ENCODE results near the gene USP40. TPM values are rescaled to one million over a fixed set of nuclear protein-coding genes. Genes with fewer than 3 reads are reported as not detected.

The USP40 gene
- total and polyA plus RNA-seq, 2 experiments from 2014 or later, result 20.4 to 25.9 TPM

DNA sequence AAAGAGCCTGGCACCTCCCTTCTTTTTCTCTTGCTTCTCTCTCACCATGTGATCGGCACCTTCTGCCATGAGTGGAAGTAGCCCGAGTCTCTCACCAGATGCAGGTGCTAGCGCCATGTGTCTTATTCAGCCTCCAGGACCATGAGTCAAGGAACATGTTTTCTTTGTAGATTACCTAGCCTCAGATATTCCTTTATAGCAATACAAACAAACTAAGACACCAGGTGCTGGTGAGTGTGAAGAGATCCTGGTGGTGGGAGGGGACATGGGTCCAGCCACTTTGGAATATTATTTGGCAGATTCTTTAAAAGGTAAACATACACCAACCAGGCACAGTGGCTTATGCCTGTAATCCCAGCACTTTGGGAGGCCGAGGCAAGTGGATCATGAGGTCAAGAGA is 5.9 kb upstream of the USP40 start:
- WGBS (ENCODE audit: low lambda C conversion rate, missing lambda C conversion rate), result 87% methylated on average over 4 of the region's 4 CpGs
- no peak for TF ChIP-seq EZH2phosphoT487 (IDR thresholded peaks at IDR 0.05; ENCODE audit: low read depth, severe bottlenecking, unreplicated experiment)
- TF ChIP-seq, protein P1, sequence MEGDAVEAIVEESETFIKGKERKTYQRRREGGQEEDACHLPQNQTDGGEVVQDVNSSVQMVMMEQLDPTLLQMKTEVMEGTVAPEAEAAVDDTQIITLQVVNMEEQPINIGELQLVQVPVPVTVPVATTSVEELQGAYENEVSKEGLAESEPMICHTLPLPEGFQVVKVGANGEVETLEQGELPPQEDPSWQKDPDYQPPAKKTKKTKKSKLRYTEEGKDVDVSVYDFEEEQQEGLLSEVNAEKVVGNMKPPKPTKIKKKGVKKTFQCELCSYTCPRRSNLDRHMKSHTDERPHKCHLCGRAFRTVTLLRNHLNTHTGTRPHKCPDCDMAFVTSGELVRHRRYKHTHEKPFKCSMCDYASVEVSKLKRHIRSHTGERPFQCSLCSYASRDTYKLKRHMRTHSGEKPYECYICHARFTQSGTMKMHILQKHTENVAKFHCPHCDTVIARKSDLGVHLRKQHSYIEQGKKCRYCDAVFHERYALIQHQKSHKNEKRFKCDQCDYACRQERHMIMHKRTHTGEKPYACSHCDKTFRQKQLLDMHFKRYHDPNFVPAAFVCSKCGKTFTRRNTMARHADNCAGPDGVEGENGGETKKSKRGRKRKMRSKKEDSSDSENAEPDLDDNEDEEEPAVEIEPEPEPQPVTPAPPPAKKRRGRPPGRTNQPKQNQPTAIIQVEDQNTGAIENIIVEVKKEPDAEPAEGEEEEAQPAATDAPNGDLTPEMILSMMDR (IDR thresholded peaks at IDR 0.05; ENCODE audit: poor library complexity), result no peak
- no peak for TF ChIP-seq EZH2 (IDR thresholded peaks at IDR 0.05; ENCODE audit: borderline replicate concordance)
- Histone ChIP-seq H3K4me1 (ENCODE audit: insufficient read depth) (no peaks in the 10 kb centered on the region), H2AFZ (no peak overlapping the region), H3K36me3 (replicated peaks; ENCODE audit: insufficient read depth, low read depth) (no peaks in the 10 kb centered on the region), H4K20me1 (ENCODE audit: insufficient read depth, poor library complexity, severe bottlenecking) (no peaks in the 10 kb centered on the region), H3K27me3 (no peaks in the 10 kb centered on the region), H3K27ac (no peak overlapping the region), H3K4me3 (no peak overlapping the region), H3K79me2 (no peaks in the 10 kb centered on the region), H3K9me3 (ENCODE audit: low read depth) (no peaks in the 10 kb centered on the region), H3K4me2 (no peak overlapping the region), H3K9me2 (replicated peaks; ENCODE audit: insufficient read depth) (no peaks in the 10 kb centered on the region)
- no peak for DNase-seq (ENCODE audit: low spot score)

DNA sequence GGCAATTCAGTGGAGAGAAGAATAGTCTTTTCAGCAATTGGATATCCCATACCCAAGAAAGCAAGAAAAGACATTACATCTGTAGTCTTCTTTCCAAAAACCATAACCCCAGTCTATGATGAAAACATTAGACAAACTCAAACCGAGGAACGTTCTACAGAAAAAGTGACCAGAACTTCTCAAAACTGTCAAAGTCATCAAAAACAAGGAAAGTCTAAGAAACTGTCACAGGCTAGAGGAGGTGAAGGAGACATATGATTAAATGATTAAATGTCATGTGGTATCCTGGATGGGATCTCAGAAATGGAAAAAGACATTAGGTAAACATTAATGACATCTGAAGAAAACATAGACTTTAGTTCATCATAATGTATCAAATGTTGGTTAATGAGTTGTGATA is 4.9 kb upstream of the USP40 start:
- H4K20me1 ChIP-seq (ENCODE audit: insufficient read depth, poor library complexity, severe bottlenecking), result no peaks in the 10 kb centered on the region
- TF ChIP-seq, protein P1 (IDR thresholded peaks at IDR 0.05; ENCODE audit: poor library complexity), result no peak
- no peak for TF ChIP-seq EZH2phosphoT487 (IDR thresholded peaks at IDR 0.05; ENCODE audit: low read depth, severe bottlenecking, unreplicated experiment)
- TF ChIP-seq EZH2 (IDR thresholded peaks at IDR 0.05; ENCODE audit: borderline replicate concordance), result no peak
- no peaks in the 10 kb centered on the region for H3K27me3 ChIP-seq
- no peaks in the 10 kb centered on the region for H3K79me2 ChIP-seq
- no peak overlapping the region for H2AFZ ChIP-seq
- no peak overlapping the region for H3K27ac ChIP-seq
- H3K4me1 ChIP-seq (ENCODE audit: insufficient read depth), result no peaks in the 10 kb centered on the region
- H3K36me3 ChIP-seq (replicated peaks; ENCODE audit: insufficient read depth, low read depth), result no peaks in the 10 kb centered on the region
- no peak for DNase-seq (ENCODE audit: low spot score)
- no peak overlapping the region for H3K4me2 ChIP-seq
- H3K4me3 ChIP-seq, result no peak overlapping the region
- 81% methylated on average over 2 of the region's 2 CpGs for WGBS (ENCODE audit: low lambda C conversion rate, missing lambda C conversion rate)
- no peaks in the 10 kb centered on the region for H3K9me3 ChIP-seq (ENCODE audit: low read depth)
- H3K9me2 ChIP-seq (replicated peaks; ENCODE audit: insufficient read depth), result no peaks in the 10 kb centered on the region

DNA sequence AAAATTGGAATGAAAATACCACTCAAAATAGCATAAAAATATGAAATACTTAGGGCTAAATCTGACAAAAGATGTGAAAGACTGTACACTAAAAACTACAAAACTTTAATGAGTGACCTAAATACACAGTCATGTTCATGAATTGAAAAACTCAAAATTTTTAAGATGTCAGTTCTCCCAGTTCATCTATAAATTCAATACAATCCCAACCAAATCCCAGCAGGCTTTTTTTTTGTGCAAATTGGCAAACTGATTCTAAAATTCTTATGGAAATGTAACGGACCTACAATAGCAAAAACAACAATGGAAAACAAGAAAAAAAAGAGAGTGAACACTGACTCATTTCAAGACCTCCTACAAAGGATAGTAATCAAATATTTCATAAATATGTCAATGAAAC is 4.4 kb upstream of the USP40 start:
- Histone ChIP-seq H3K9me3 (ENCODE audit: low read depth) (no peaks in the 10 kb centered on the region), H3K27me3 (no peaks in the 10 kb centered on the region), H3K4me2 (no peak overlapping the region), H3K4me1 (ENCODE audit: insufficient read depth) (no peaks in the 10 kb centered on the region), H4K20me1 (ENCODE audit: insufficient read depth, poor library complexity, severe bottlenecking) (no peaks in the 10 kb centered on the region), H3K79me2 (no peaks in the 10 kb centered on the region), H3K4me3 (no peak overlapping the region), H2AFZ (no peak overlapping the region), H3K9me2 (replicated peaks; ENCODE audit: insufficient read depth) (no peaks in the 10 kb centered on the region), H3K27ac (no peak overlapping the region), H3K36me3 (replicated peaks; ENCODE audit: insufficient read depth, low read depth) (no peaks in the 10 kb centered on the region)
- TF ChIP-seq EZH2 (IDR thresholded peaks at IDR 0.05; ENCODE audit: borderline replicate concordance) (no peak), EZH2phosphoT487 (IDR thresholded peaks at IDR 0.05; ENCODE audit: low read depth, severe bottlenecking, unreplicated experiment) (no peak)
- TF ChIP-seq, protein P1 (IDR thresholded peaks at IDR 0.05; ENCODE audit: poor library complexity), result no peak
- 88% methylated on average over 1 of the region's 1 CpG for WGBS (ENCODE audit: low lambda C conversion rate, missing lambda C conversion rate)
- no peak for DNase-seq (ENCODE audit: low spot score)

DNA sequence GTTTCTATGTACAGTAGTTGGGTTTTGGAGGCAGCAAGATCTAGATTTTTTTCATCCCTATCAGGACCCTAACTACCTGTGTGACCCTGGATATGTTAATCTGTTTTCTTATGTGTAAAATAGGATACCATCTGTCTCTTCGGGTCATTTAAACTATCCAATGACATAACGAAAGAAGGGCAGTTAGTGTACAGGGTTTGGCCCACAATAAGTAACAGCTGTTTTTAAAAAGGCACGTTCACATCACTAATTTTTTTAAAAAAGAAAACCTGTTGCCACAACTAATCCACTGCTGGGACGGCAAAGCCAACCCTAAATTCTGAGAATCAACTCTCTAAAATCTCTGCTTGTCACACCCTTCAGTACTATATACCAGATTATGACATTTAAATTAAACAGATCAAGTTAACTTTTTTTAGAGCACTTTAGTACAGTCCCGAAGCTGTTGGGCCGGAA is 869 bp downstream of the USP40 start:
- DNase-seq (ENCODE audit: low spot score), result no peak
- Histone ChIP-seq H3K79me2 (peaks cover 3% of the 10 kb centered on the region), H3K4me1 (ENCODE audit: insufficient read depth) (peaks cover 5% of the 10 kb centered on the region), H3K9me2 (replicated peaks; ENCODE audit: insufficient read depth) (no peaks in the 10 kb centered on the region), H3K9me3 (ENCODE audit: low read depth) (no peaks in the 10 kb centered on the region), H2AFZ (peak overlapping the region; percentile 93), H4K20me1 (ENCODE audit: insufficient read depth, poor library complexity, severe bottlenecking) (no peaks in the 10 kb centered on the region), H3K4me2 (peak overlapping the region; percentile 85), H3K27ac (peak overlapping the region; percentile 98), H3K36me3 (replicated peaks; ENCODE audit: insufficient read depth, low read depth) (no peaks in the 10 kb centered on the region), H3K27me3 (no peaks in the 10 kb centered on the region), H3K4me3 (peak overlapping the region; percentile 73)
- whole genome bisulfite sequencing (ENCODE audit: low lambda C conversion rate, missing lambda C conversion rate), result 4% methylated on average over 6 of the region's 6 CpGs
- TF ChIP-seq, protein P1 (IDR thresholded peaks at IDR 0.05; ENCODE audit: poor library complexity), result no peak
- TF ChIP-seq EZH2 (IDR thresholded peaks at IDR 0.05; ENCODE audit: borderline replicate concordance) (no peak), EZH2phosphoT487 (IDR thresholded peaks at IDR 0.05; ENCODE audit: low read depth, severe bottlenecking, unreplicated experiment) (no peak)
